Liver (tissue), 9 donors: ENCODE measurements around the gene KRTAP5-4. TPM values are rescaled to one million over a fixed set of nuclear protein-coding genes. Genes with fewer than 3 reads are reported as not detected.

ENCODE experiments used
- DNase-seq: peaks from one replicate; pipeline ENCODE4 v3.0.0-alpha.2; 2017; ENCODE audit warnings: low spot score
- H3K27ac ChIP-seq, 2 donors: one replicate each; pipeline ENCODE4 v1.7.0; 2013; ENCODE audit warnings: inconsistent platforms in 2 of 2, low read length in 2 of 2, control low read depth in 1 of 2, low read depth in 1 of 2, mild to moderate bottlenecking in 1 of 2
- H3K27me3 ChIP-seq, 4 donors: one replicate each; pipeline versions ENCODE4 v1.6.1 to v1.7.0; 2013; ENCODE audit warnings: low read length in 3 of 4, inconsistent platforms in 1 of 4, mild to moderate bottlenecking in 1 of 4, moderate library complexity in 1 of 4; ENCODE audit not compliant: control insufficient read depth in 4 of 4, insufficient read depth in 4 of 4
- H3K36me3 ChIP-seq, 4 donors: one replicate each; pipeline versions ENCODE4 v1.6.1 to v1.7.0; 2013; ENCODE audit warnings: low read length in 3 of 4, mild to moderate bottlenecking in 3 of 4, low read depth in 1 of 4, moderate library complexity in 1 of 4; ENCODE audit not compliant: control insufficient read depth in 4 of 4, insufficient read depth in 3 of 4
- H3K4me1 ChIP-seq, 4 donors: one replicate each; pipeline versions ENCODE4 v1.6.1 to v1.7.0; 2013; ENCODE audit warnings: low read length in 3 of 4, mild to moderate bottlenecking in 3 of 4, moderate library complexity in 1 of 4; ENCODE audit not compliant: control insufficient read depth in 4 of 4, insufficient read depth in 4 of 4
- H3K4me3 ChIP-seq, 3 donors: one replicate each; pipeline versions ENCODE4 v1.6.1 to v1.7.0; 2013; ENCODE audit warnings: low read length in 3 of 3, control low read depth in 1 of 3, low read depth in 1 of 3, mild to moderate bottlenecking in 1 of 3
- H3K9ac ChIP-seq, 2 donors: one replicate each; pipeline ENCODE4 v1.7.0; 2013; ENCODE audit warnings: low read length in 2 of 2, mild to moderate bottlenecking in 2 of 2, moderate library complexity in 2 of 2, control low read depth in 1 of 2, low read depth in 1 of 2
- H3K9me3 ChIP-seq, 4 donors: one replicate each; pipeline versions ENCODE4 v1.6.1 to v1.7.0; 2013; ENCODE audit warnings: low read length in 3 of 4; ENCODE audit not compliant: control insufficient read depth in 4 of 4
- ATF3 ChIP-seq: IDR thresholded peaks from 2 replicates; pipeline ENCODE4 v1.6.1; 2016; ENCODE audit warnings: antibody characterized with exemption
- CTCF ChIP-seq: fragments of 150-350 bp; IDR thresholded peaks from 2 replicates; pipeline ENCODE4 v1.5.1; 2017; ENCODE audit warnings: improper control_type of control experiment, low read depth, low read length; ENCODE audit not compliant: missing input control
- EGR1 ChIP-seq, 2 donors: IDR thresholded peaks; 2 replicates each; pipeline ENCODE4 v1.6.1; 2016 to 2018; ENCODE audit warnings: antibody characterized with exemption in 2 of 2, low read depth in 2 of 2
- FOXA1 ChIP-seq: IDR thresholded peaks from 2 replicates; pipeline ENCODE4 v1.6.1; 2016; ENCODE audit warnings: antibody characterized with exemption
- FOXA2 ChIP-seq: IDR thresholded peaks from 2 replicates; pipeline ENCODE4 v1.6.1; 2016; ENCODE audit warnings: antibody characterized with exemption
- GABPA ChIP-seq, 2 donors: IDR thresholded peaks in 1 of 2; conservative IDR thresholded peaks in 1 of 2; 2 replicates each; pipeline ENCODE4 v1.6.1; 2016; ENCODE audit warnings: antibody characterized with exemption in 2 of 2, mild to moderate bottlenecking in 1 of 2, moderate library complexity in 1 of 2
- HNF4A ChIP-seq, 2 donors: conservative IDR thresholded peaks; 2 replicates each; pipeline ENCODE4 v1.6.1; 2016; ENCODE audit warnings: antibody characterized with exemption in 2 of 2, mild to moderate bottlenecking in 2 of 2
- HNF4G ChIP-seq: IDR thresholded peaks from 2 replicates; pipeline ENCODE4 v1.6.1; 2016; ENCODE audit warnings: antibody characterized with exemption
- NR2F2 ChIP-seq: IDR thresholded peaks from 2 replicates; pipeline ENCODE4 v1.6.1; 2016; ENCODE audit warnings: antibody characterized with exemption
- RAD21 ChIP-seq, 2 donors: IDR thresholded peaks; 2 replicates each; pipeline ENCODE4 v1.6.1; 2016; ENCODE audit warnings: antibody characterized with exemption in 2 of 2, mild to moderate bottlenecking in 2 of 2
- SP1 ChIP-seq: IDR thresholded peaks from 2 replicates; pipeline ENCODE4 v1.6.1; 2018; ENCODE audit warnings: antibody characterized with exemption, mild to moderate bottlenecking
- YY1 ChIP-seq: IDR thresholded peaks from 2 replicates; pipeline ENCODE4 v1.6.1; 2016; ENCODE audit warnings: antibody characterized with exemption, mild to moderate bottlenecking
- ZBTB33 ChIP-seq: IDR thresholded peaks from 2 replicates; pipeline ENCODE4 v1.6.1; 2016; ENCODE audit warnings: antibody characterized with exemption
- WGBS: extraction: QIAGEN DNeasy Blood & Tissue Kit; methylation state at CpG from one replicate; pipeline ENCODE4 v1.1.7; 2013; 5-methylcytosine and 5-hydroxymethylcytosine counted together
- polyA plus RNA-seq, 2 donors: library from polyadenylated mRNA; stranded (reverse) in 1 of 2; unstranded in 1 of 2; fragments of 200-250 nt in 1 of 2; fragments of >200 nt in 1 of 2; fragmentation: Nextera tagmentation in 1 of 2; extraction: Ambion mirVana in 1 of 2; gene quantifications; one replicate each; pipeline versions ENCODE4 v1.2.1 to v1.2.3, GENCODE V29; 2013 to 2015
- total RNA-seq, 2 donors: library from RNA; depleted of rRNA; stranded (reverse); fragments of >200 nt; gene quantifications; one replicate each; pipeline ENCODE4 v1.2.3, GENCODE V29; 2014
- donor health status: healthy.
- donor health status: healthy.
- donor health status: healthy.
- donor health status: healthy.
- donor health status: healthy.

KRTAP5-4 gene
- total and polyA plus RNA-seq, 4 donors: not detected

DNA sequence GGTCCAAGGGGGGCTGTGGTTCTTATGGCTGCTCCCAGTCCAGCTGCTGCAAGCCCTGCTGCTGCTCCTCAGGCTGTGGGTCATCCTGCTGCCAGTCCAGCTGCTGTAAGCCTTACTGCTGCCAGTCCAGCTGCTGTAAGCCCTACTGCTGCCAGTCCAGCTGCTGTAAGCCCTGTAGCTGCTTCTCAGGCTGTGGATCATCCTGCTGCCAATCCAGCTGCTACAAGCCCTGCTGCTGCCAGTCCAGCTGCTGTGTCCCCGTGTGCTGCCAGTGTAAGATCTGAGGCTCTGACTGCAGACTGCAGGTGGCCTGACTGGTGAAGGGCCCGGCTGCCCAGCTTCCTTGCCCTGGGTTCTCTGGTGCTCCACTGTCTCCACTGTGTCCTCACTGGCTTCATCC, 8.3 kb upstream of the KRTAP5-4 start:
- H3K27me3 ChIP-seq: peaks cover 0 to 6% (median 1%) of the 10 kb centered on the region in 4 donors
- H3K9ac ChIP-seq: no peak overlapping the region
- H3K4me3 ChIP-seq: no peak overlapping the region
- no peak for TF ChIP-seq EGR1 (IDR thresholded peaks at IDR 0.05; ENCODE audit: low read depth in 2 of 2)
- no peak for TF ChIP-seq FOXA2
- no peak for DNase-seq
- H3K27ac ChIP-seq: no peak overlapping the region
- H3K4me1 ChIP-seq: peaks cover 0 to 6% (median 0%) of the 10 kb centered on the region in 4 donors
- no peaks in the 10 kb centered on the region for H3K9me3 ChIP-seq
- 61% methylated on average over 2 of the region's 2 CpGs for WGBS
- no peaks in the 10 kb centered on the region for H3K36me3 ChIP-seq

GRCh38 chr11:1629326-1630185, 7.6 kb upstream of the KRTAP5-4 start, which contains the start of gene KRTAP5-5:
KRTAP5-5 (plus strand) TSS chr11:1629775; CDS start chr11:1629841, 66 bp downstream.
- no peaks in the 10 kb centered on the region for H3K36me3 ChIP-seq
- H3K9ac ChIP-seq: no peak within 1 kb of the TSS
- H3K4me3 ChIP-seq: no peak within 1 kb of the TSS
- peaks cover 0 to 7% (median 1%) of the 10 kb centered on the region in 4 donors for H3K27me3 ChIP-seq
- no peaks in the 10 kb centered on the region for H3K9me3 ChIP-seq
- peaks cover 0 to 6% (median 0%) of the 10 kb centered on the region in 4 donors for H3K4me1 ChIP-seq
- H3K27ac ChIP-seq: no peak within 1 kb of the TSS
- TF ChIP-seq ZBTB33 (no peak), FOXA1 (no peak), NR2F2 (no peak), HNF4A (conservative IDR thresholded peaks at IDR 0.05) (no peak), HNF4G (no peak), ATF3 (no peak), CTCF (no peak), GABPA (IDR thresholded peaks at IDR 0.05 in 1 of 2, conservative IDR thresholded peaks at IDR 0.05 in 1 of 2) (no peak), EGR1 (IDR thresholded peaks at IDR 0.05; ENCODE audit: low read depth in 2 of 2) (no peak), SP1 (no peak), YY1 (no peak), RAD21 (IDR thresholded peaks at IDR 0.05) (no peak)
- WGBS: 70% methylated on average over 26 of the region's 26 CpGs
- DNase-seq: no peak
